ENCODE results near the gene NLK.
"Not testable (repeated sequence)": the region's sequence is repeated elsewhere in the genome, so short reads cannot be mapped to it uniquely, and the experiment has no call there.

NLK gene

GRCh38 chr17:28239271-28239624 is 196.8 kb downstream of the NLK start:
- TF ChIP-seq, protein P1, sequence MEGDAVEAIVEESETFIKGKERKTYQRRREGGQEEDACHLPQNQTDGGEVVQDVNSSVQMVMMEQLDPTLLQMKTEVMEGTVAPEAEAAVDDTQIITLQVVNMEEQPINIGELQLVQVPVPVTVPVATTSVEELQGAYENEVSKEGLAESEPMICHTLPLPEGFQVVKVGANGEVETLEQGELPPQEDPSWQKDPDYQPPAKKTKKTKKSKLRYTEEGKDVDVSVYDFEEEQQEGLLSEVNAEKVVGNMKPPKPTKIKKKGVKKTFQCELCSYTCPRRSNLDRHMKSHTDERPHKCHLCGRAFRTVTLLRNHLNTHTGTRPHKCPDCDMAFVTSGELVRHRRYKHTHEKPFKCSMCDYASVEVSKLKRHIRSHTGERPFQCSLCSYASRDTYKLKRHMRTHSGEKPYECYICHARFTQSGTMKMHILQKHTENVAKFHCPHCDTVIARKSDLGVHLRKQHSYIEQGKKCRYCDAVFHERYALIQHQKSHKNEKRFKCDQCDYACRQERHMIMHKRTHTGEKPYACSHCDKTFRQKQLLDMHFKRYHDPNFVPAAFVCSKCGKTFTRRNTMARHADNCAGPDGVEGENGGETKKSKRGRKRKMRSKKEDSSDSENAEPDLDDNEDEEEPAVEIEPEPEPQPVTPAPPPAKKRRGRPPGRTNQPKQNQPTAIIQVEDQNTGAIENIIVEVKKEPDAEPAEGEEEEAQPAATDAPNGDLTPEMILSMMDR (IDR thresholded peaks at IDR 0.05; ENCODE audit: control insufficient read depth, extremely low read depth, insufficient read depth) = no peak
- no peak for DNase-seq (ENCODE audit: low read depth)
- H3K4me3 ChIP-seq (ENCODE audit: low read depth, low read length) = no peak overlapping the region

GRCh38 chr17:28240688-28241340 is 198.3 kb downstream of the NLK start:
- no peak overlapping the region for H3K4me3 ChIP-seq (ENCODE audit: low read depth, low read length)
- no peak for DNase-seq (ENCODE audit: low read depth)
- TF ChIP-seq, protein P1 (IDR thresholded peaks at IDR 0.05; ENCODE audit: control insufficient read depth, extremely low read depth, insufficient read depth) = no peak

DNA sequence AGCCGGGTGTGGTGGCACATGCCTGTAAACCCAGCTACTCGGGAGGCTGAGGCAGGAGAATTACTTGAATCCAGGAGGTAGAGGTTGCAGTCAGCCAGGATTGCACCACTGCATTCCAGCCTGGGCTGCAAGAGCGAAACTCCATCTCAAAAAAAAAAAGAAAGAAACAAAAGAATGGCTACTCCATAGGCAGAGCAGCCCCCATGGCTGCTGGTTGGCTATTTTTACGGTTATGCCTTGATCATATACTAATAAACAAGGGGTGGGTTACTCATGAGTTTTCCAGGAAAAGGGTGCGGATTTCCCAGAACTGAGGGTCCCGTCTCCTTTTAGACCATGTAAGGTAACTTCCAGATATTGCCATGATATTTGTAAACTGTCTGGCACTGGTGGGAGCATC is 200.3 kb downstream of the NLK start:
- H3K4me3 ChIP-seq (ENCODE audit: low read depth, low read length) = no peak overlapping the region
- TF ChIP-seq, protein P1 (IDR thresholded peaks at IDR 0.05; ENCODE audit: control insufficient read depth, extremely low read depth, insufficient read depth) = no peak
- no peak for DNase-seq (ENCODE audit: low read depth)

DNA sequence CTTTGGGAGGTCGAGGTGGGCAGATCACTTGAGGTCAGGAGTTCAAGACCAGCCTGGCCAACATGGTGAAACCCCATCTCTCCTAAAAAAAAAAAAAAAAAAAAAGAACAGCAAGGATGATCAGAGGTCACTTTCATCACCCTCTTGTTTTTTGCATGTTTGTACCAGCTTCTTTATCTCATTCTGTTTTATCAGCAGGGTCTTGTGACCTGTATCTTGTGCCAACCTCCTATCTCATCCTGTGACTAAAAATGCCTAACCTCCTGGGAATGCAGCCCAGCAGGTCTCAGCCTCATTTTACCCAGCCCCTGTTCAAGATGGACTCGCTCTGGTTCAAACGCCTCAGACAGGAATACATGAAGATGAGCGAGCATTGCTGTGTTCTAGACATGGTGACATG is 200.8 kb downstream of the NLK start:
- DNase-seq (ENCODE audit: low read depth); H3K4me3 ChIP-seq (ENCODE audit: low read depth, low read length): not testable (repeated sequence)

DNA sequence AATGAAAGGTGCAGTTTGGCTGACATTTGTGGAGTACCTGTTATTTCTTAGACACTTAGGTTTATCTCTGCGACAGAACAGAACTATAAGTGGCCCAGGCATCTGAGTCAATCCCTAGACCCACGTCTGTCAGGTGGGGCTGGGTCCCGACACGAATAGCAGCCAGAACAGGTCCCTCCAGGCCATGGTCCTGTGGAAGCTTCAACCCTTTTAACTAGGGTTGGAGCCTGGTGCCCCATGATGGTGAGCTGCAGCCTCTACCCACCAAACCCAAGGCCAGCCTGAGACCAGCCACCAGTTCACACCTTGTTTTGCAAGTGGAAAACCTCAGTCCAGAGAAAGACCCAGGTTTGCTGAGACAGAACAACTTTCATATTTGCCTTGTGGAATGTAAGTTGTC is 202.0 kb downstream of the NLK start:
- DNase-seq (ENCODE audit: low read depth) = no peak
- TF ChIP-seq, protein P1 (IDR thresholded peaks at IDR 0.05; ENCODE audit: control insufficient read depth, extremely low read depth, insufficient read depth) = no peak

More for the DNA sequence above, 202.0 kb downstream of the NLK start:
- no peak overlapping the region for H3K4me3 ChIP-seq (ENCODE audit: low read depth, low read length)

Measured in LNCaP clone FGC (cell line).